GM12878 (cell line): ENCODE measurements around the gene DBET. TPM values are rescaled to one million over a fixed set of nuclear protein-coding genes. Genes with fewer than 3 reads are reported as not detected.

Experiments used
- ATF3 ChIP-seq: IDR thresholded peaks from 2 replicates; pipeline ENCODE4 v1.6.1; 2011; ENCODE audit warnings: low read depth, mild to moderate bottlenecking, low read length, moderate library complexity, borderline replicate concordance; ENCODE audit errors: extremely low read depth
- E2F4 ChIP-seq: IDR thresholded peaks from 2 replicates; pipeline ENCODE4 v1.6.1; 2012; ENCODE audit warnings: low read depth, low read length, improper control_type of control experiment
- IKZF1 ChIP-seq: fragments of 450-650 bp; conservative IDR thresholded peaks from 2 replicates; pipeline ENCODE4 v1.6.1; 2017; ENCODE audit warnings: antibody characterized with exemption, mild to moderate bottlenecking
- SRF ChIP-seq, 2 experiments: IDR thresholded peaks; 2 replicates each; pipeline ENCODE4 v1.6.1; 2011; ENCODE audit warnings: low read depth in 2 of 2, low read length in 2 of 2, mild to moderate bottlenecking in 1 of 2, moderate library complexity in 1 of 2
- polyA plus RNA-seq, 11 experiments: library from polyadenylated mRNA; depleted of rRNA in 4 of 11; unstranded in 6 of 11; stranded (reverse) in 5 of 11; fragments of >200 nt; fragmentation: Nextera tagmentation in 4 of 11; fragmentation: Illumina TruSeq in 1 of 11; extraction: Ambion mirVana in 4 of 11; extraction: Trizol in 1 of 11; gene quantifications; 1 replicate in 1 of 11; 2 replicates in 10 of 11; pipeline versions ENCODE4 v1.2.1 to v1.2.3, GENCODE V29; 2011 to 2016; ENCODE audit warnings: inconsistent platforms in 2 of 11, missing spikeins in 2 of 11, low read depth in 1 of 11
- total RNA-seq, 4 experiments: library from RNA; depleted of rRNA in 3 of 4; stranded (reverse); fragments of >200 nt in 3 of 4; fragmentation: Illumina TruSeq in 1 of 4; extraction: Trizol in 1 of 4; gene quantifications; 2 replicates each; pipeline versions ENCODE4 v1.2.1 to v1.2.3, GENCODE V29; 2013 to 2021
- TF ChIP-seq, protein P1 (sequence below): fragments of 450-650 bp; conservative IDR thresholded peaks from 2 replicates; pipeline ENCODE4 v1.6.1; 2017; ENCODE audit warnings: mild to moderate bottlenecking, moderate library complexity

DBET gene
- total and polyA plus RNA-seq, 10 of the 15 experiments (the other 5 are each of a cell fraction or from before 2014, with no cell fraction given) = not detected

GRCh38 chr4:190015538-190016368 is 48.5 kb upstream of the DBET start (continued):
- no peak for TF ChIP-seq SRF (IDR thresholded peaks at IDR 0.05; ENCODE audit: low read depth in 2 of 2, low read length in 2 of 2)
- TF ChIP-seq IKZF1 = no peak
- TF ChIP-seq ATF3 = no peak
- TF ChIP-seq, protein P1, sequence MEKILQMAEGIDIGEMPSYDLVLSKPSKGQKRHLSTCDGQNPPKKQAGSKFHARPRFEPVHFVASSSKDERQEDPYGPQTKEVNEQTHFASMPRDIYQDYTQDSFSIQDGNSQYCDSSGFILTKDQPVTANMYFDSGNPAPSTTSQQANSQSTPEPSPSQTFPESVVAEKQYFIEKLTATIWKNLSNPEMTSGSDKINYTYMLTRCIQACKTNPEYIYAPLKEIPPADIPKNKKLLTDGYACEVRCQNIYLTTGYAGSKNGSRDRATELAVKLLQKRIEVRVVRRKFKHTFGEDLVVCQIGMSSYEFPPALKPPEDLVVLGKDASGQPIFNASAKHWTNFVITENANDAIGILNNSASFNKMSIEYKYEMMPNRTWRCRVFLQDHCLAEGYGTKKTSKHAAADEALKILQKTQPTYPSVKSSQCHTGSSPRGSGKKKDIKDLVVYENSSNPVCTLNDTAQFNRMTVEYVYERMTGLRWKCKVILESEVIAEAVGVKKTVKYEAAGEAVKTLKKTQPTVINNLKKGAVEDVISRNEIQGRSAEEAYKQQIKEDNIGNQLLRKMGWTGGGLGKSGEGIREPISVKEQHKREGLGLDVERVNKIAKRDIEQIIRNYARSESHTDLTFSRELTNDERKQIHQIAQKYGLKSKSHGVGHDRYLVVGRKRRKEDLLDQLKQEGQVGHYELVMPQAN = no peak
- no peak for TF ChIP-seq E2F4
